GM23248 (cell line): Measurements from ENCODE around the gene LRRC72. TPM values are rescaled to one million over a fixed set of nuclear protein-coding genes. Genes with fewer than 3 reads are reported as not detected.
"Not testable (repeated sequence)": the region's sequence is repeated elsewhere in the genome, so short reads cannot be mapped to it uniquely, and the experiment has no call there.

Source experiments
- DNase-seq: peaks from one replicate; pipeline ENCODE4 v3.0.0-alpha.2; 2015
- H2AFZ ChIP-seq: fragments of 200-600 bp; sonication (generic); 2 replicates; pipeline ENCODE4 v1.6.1; 2016; ENCODE audit warnings: antibody characterized with exemption
- H3F3A ChIP-seq: fragments of 200-600 bp; sonication (generic); 2 replicates; pipeline ENCODE4 v1.6.1; 2016; ENCODE audit warnings: mild to moderate bottlenecking, antibody characterized with exemption, mixed run types; ENCODE audit not compliant: insufficient read depth
- H3K27ac ChIP-seq: fragments of 200-600 bp; sonication (generic); 2 replicates; pipeline ENCODE4 v1.5.1; 2016; ENCODE audit warnings: mild to moderate bottlenecking
- H3K27me3 ChIP-seq: fragments of 200-600 bp; sonication (generic); replicated peaks from 2 replicates; pipeline ENCODE4 v1.6.1; 2016; ENCODE audit warnings: mild to moderate bottlenecking; ENCODE audit not compliant: insufficient read depth
- H3K36me3 ChIP-seq: fragments of 200-600 bp; sonication (generic); 2 replicates; pipeline ENCODE4 v1.6.1; 2016; ENCODE audit warnings: low read depth, mild to moderate bottlenecking
- H3K4me1 ChIP-seq: fragments of 200-600 bp; sonication (generic); 2 replicates; pipeline ENCODE4 v1.6.1; 2016; ENCODE audit warnings: mild to moderate bottlenecking; ENCODE audit not compliant: insufficient read depth
- H3K4me2 ChIP-seq: fragments of 200-600 bp; sonication (generic); one replicate; pipeline ENCODE4 v1.6.1; 2016; ENCODE audit warnings: mild to moderate bottlenecking; ENCODE audit not compliant: unreplicated experiment
- H3K4me3 ChIP-seq: fragments of 200-600 bp; sonication (generic); 2 replicates; pipeline ENCODE4 v1.5.1; 2016; ENCODE audit warnings: mild to moderate bottlenecking
- H3K79me2 ChIP-seq: fragments of 200-600 bp; sonication (generic); 2 replicates; pipeline ENCODE4 v1.6.1; 2016; ENCODE audit warnings: mild to moderate bottlenecking; ENCODE audit not compliant: insufficient read depth
- H3K9ac ChIP-seq: fragments of 200-600 bp; sonication (generic); 2 replicates; pipeline ENCODE4 v1.6.1; 2016; ENCODE audit warnings: mild to moderate bottlenecking
- H3K9me2 ChIP-seq: fragments of 200-600 bp; sonication (generic); 2 replicates; pipeline ENCODE4 v1.6.1; 2016; ENCODE audit warnings: mixed run types, mild to moderate bottlenecking, moderate library complexity; ENCODE audit not compliant: insufficient read depth
- H3K9me3 ChIP-seq: fragments of 200-600 bp; sonication (generic); one replicate; pipeline ENCODE4 v1.6.1; 2017; ENCODE audit warnings: low read depth
- H4K20me1 ChIP-seq: fragments of 200-600 bp; sonication (generic); 2 replicates; pipeline ENCODE4 v1.6.0; 2016; ENCODE audit not compliant: insufficient read depth
- EZH2 ChIP-seq: fragments of 200-600 bp; sonication (generic); IDR thresholded peaks from 2 replicates; pipeline ENCODE4 v1.6.1; 2018; ENCODE audit warnings: antibody characterized with exemption, mild to moderate bottlenecking; ENCODE audit not compliant: insufficient read depth, poor library complexity, severe bottlenecking
- EZH2phosphoT487 ChIP-seq: fragments of 200-600 bp; sonication (generic); IDR thresholded peaks from 2 replicates; pipeline ENCODE4 v1.6.1; 2018; ENCODE audit warnings: antibody characterized with exemption, moderate library complexity, mild to moderate bottlenecking, low read depth; ENCODE audit not compliant: insufficient read depth
- WGBS, 2 experiments: methylation state at CpG; one replicate each; pipeline ENCODE4 v1.1.6; 2015 to 2017; ENCODE audit warnings: low lambda C conversion rate in 2 of 2, low coverage in 1 of 2; ENCODE audit errors: missing lambda C conversion rate in 2 of 2; 5-methylcytosine and 5-hydroxymethylcytosine counted together
- in situ Hi-C: fragments of 300-500 bp; cut with MboI; formaldehyde crosslinking; loops from 2 replicates; pipeline ENCODE4 v1.15.0; 2020
- polyA plus RNA-seq: library from polyadenylated mRNA; unstranded; fragments of >200 nt; fragmentation: Nextera tagmentation; extraction: Ambion mirVana; gene quantifications from 2 replicates; pipeline ENCODE4 v1.2.1, GENCODE V29; 2016
- total RNA-seq: library from RNA; depleted of rRNA; stranded (reverse); fragments of >200 nt; shearing (Covaris generic); gene quantifications from 2 replicates; pipeline ENCODE4 v1.2.3, GENCODE V29; 2014

Gene LRRC72
- total and polyA plus RNA-seq, 2 experiments from 2014 or later: not detected

DNA sequence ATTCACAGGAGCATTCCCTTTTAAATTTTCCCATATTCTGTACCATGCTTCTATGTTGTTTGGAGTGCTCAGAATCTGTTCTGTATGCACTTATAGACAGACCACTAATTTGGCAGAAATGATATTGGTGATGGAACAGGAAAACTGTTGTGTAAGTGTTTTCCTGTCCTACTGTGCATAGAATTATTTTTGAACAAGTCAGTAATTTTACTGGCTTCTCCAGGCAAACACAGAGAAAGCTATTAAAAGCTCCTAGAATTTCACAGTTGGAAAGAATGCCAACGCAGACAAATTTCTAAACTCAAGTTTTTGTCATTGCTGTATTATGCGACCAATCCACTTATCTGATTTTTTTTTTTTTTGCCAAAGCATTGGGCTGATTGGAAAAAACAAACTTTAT lies 63.3 kb downstream of the LRRC72 start:
- no peaks in the 10 kb centered on the region for H3K9me2 ChIP-seq
- 57 to 59% methylated on average over 2 of the region's 2 CpGs for WGBS, 2 experiments
- no peak overlapping the region for H3K9ac ChIP-seq
- no peak overlapping the region for H3K27ac ChIP-seq
- H3F3A ChIP-seq: peaks cover 4% of the 10 kb centered on the region; the same call in 1 of the 2 replicates
- H3K4me3 ChIP-seq: no peak overlapping the region
- H4K20me1 ChIP-seq: no peaks in the 10 kb centered on the region
- TF ChIP-seq EZH2 (no peak), EZH2phosphoT487 (no peak)
- peak; percentile 4 for DNase-seq
- H2AFZ ChIP-seq: no peak overlapping the region
- no peaks in the 10 kb centered on the region for H3K9me3 ChIP-seq
- H3K79me2 ChIP-seq: no peaks in the 10 kb centered on the region
- H3K4me2 ChIP-seq: no peak overlapping the region
- H3K36me3 ChIP-seq: no peaks in the 10 kb centered on the region
- in situ Hi-C loops: no loop called here
- H3K27me3 ChIP-seq: no peaks in the 10 kb centered on the region
- no peaks in the 10 kb centered on the region for H3K4me1 ChIP-seq

DNA sequence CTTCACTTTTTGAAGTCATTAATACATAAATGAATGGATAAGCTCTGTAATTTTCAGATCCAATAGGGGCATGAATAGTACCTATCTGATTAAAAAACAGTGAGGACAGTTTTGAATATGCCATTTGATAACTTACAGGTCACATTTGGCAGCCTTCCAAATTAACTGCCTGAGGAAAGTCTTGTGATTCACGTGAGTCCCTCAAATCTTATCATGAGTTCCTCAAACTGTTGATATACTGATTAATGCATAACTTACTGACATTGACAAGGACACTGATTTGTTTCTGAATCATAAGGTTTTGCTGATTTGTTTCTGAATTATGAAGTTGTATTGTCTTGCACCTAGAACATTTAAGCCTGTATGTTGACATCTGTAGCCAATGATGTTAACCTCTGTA lies 63.8 kb downstream of the LRRC72 start:
- no peaks in the 10 kb centered on the region for H3K4me1 ChIP-seq
- H3K9me3 ChIP-seq: no peaks in the 10 kb centered on the region
- H2AFZ ChIP-seq: no peak overlapping the region
- in situ Hi-C loops: no loop called here
- no peaks in the 10 kb centered on the region for H4K20me1 ChIP-seq
- peaks cover 4% of the 10 kb centered on the region; the same call in 1 of the 2 replicates for H3F3A ChIP-seq
- 78 to 89% methylated on average over 1 of the region's 1 CpG for WGBS, 2 experiments
- H3K27ac ChIP-seq: no peak overlapping the region
- no peaks in the 10 kb centered on the region for H3K9me2 ChIP-seq
- no peaks in the 10 kb centered on the region for H3K27me3 ChIP-seq
- no peaks in the 10 kb centered on the region for H3K36me3 ChIP-seq
- TF ChIP-seq EZH2 (no peak), EZH2phosphoT487 (no peak)
- H3K79me2 ChIP-seq: no peaks in the 10 kb centered on the region
- H3K9ac ChIP-seq: no peak overlapping the region
- no peak overlapping the region for H3K4me2 ChIP-seq
- H3K4me3 ChIP-seq: no peak overlapping the region
- DNase-seq: no peak

DNA sequence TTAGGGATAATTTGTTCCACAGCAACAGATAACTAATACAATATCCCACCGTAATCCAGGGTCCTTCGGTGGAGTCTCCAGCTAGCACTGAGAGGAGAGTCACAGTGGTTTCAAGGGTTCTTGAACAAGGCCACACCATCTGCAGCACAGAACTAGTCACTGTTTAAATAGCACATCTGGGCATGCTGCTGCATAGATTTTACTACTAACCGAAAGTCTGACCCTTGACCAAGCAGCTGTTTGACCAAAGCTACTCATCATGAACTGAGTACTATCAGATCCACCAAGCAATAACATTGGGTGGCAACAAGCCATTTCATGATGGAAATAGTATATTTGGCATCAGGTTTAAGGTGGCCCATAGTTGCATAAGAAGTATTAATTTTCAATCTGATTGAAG lies 65.8 kb downstream of the LRRC72 start:
- Histone ChIP-seq H4K20me1 (no peaks in the 10 kb centered on the region), H3K4me1 (no peaks in the 10 kb centered on the region), H2AFZ (no peak overlapping the region), H3K4me2 (no peak overlapping the region), H3K36me3 (0 out of 2 replicates have a peak, but pooled peaks cover 3% of the 10 kb centered on the region), H3K4me3 (no peak overlapping the region), H3K79me2 (no peaks in the 10 kb centered on the region), H3K9me2 (no peaks in the 10 kb centered on the region), H3K9ac (no peak overlapping the region), H3K9me3 (no peaks in the 10 kb centered on the region), H3K27ac (no peak overlapping the region), H3K27me3 (no peaks in the 10 kb centered on the region), H3F3A (peaks cover 4% of the 10 kb centered on the region; the same call in 1 of the 2 replicates)
- WGBS, 2 experiments: 73 to 85% methylated on average over 3 of the region's 3 CpGs
- DNase-seq: no peak
- no peak for TF ChIP-seq EZH2
- TF ChIP-seq EZH2phosphoT487: no peak
- in situ Hi-C loops: no loop called here

DNA sequence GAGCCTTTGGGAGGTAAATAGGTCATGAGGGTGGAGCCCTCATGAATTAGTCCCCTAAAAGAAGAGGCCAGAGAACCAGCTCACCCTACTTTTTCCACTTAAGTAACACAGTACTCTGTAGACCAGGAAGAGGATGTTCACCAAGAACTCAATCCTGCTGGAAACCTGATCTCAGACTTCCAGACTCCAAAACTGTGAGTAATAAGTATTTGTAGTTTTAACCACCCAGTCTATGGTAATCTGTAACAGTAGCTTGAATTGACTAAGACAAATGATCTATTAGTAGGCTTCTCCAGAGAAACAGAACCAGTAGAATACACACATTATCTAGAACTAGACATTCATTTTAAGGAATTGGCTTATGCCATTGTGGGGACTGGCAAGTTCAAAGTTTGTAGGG lies 67.4 kb downstream of the LRRC72 start:
- H3K4me2 ChIP-seq: no peak overlapping the region
- H3K36me3 ChIP-seq: 0 out of 2 replicates have a peak, but pooled peaks cover 3% of the 10 kb centered on the region
- no peaks in the 10 kb centered on the region for H3K4me1 ChIP-seq
- DNase-seq: peak; percentile 17
- peaks cover 4% of the 10 kb centered on the region; the same call in 1 of the 2 replicates for H3F3A ChIP-seq
- no peak for TF ChIP-seq EZH2phosphoT487
- no peak for TF ChIP-seq EZH2
- H3K9ac ChIP-seq: no peak overlapping the region
- H3K9me3 ChIP-seq: no peaks in the 10 kb centered on the region
- in situ Hi-C loops: no loop called here
- H2AFZ ChIP-seq: no peak overlapping the region
- H3K4me3 ChIP-seq: no peak overlapping the region
- no peaks in the 10 kb centered on the region for H4K20me1 ChIP-seq
- H3K27me3 ChIP-seq: no peaks in the 10 kb centered on the region
- H3K27ac ChIP-seq: no peak overlapping the region
- H3K9me2 ChIP-seq: no peaks in the 10 kb centered on the region
- H3K79me2 ChIP-seq: no peaks in the 10 kb centered on the region

DNA sequence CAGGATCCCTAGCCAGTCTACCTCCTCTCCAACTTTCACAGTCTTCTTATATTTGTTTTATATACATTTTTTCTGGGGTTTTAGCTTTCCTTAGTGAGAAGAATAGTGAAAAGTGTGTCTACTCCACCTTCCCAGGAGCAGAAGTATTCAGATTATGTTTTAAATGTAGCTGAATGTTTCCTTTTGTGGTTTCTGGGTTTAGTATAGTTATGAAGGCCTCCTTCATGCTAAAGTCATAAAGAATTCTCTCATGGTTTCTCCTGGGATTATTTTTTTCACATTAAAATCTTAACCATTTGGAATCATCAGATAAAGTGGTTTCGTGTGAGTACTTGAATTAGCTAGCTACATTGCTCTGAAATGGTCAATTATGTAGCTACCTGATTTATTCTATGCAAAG lies 68.1 kb downstream of the LRRC72 start:
- Histone ChIP-seq H3K4me2 (no peak overlapping the region), H4K20me1 (no peaks in the 10 kb centered on the region), H3K4me3 (no peak overlapping the region), H3K9me3 (no peaks in the 10 kb centered on the region), H3K27me3 (no peaks in the 10 kb centered on the region), H3K9me2 (no peaks in the 10 kb centered on the region), H3K36me3 (peaks cover 5% of the 10 kb centered on the region; the same call in 1 of the 2 replicates), H2AFZ (no peak overlapping the region), H3K4me1 (no peaks in the 10 kb centered on the region), H3F3A (peaks cover 4% of the 10 kb centered on the region; the same call in 1 of the 2 replicates), H3K27ac (no peak overlapping the region), H3K79me2 (no peaks in the 10 kb centered on the region), H3K9ac (no peak overlapping the region)
- in situ Hi-C loops: no loop called here
- TF ChIP-seq EZH2phosphoT487 (no peak), EZH2 (no peak)
- WGBS, 2 experiments: 95 to 97% methylated on average over 1 of the region's 1 CpG
- DNase-seq: no peak

DNA sequence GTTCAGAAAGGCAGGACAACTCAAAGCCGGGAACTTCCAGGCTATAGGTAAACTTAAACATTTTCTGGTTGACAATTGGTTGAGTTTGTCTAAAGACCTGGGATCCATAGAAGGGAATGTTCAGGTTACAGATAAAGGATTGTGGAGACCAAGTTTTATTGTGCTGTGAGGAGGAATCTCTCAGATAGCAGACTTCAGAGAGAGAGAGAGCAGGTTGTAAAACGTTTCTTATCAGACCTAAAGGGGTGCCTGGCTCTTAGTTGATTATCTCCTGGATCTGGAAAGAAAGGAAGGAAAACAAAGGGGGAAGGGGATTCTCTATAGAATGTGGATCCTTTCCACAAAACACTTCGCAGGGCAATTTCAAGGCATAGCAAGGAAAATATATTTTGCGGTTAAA lies 69.0 kb downstream of the LRRC72 start:
- H3K79me2 ChIP-seq, H3K9me2 ChIP-seq, H3K4me1 ChIP-seq, H3K4me2 ChIP-seq, H3K27ac ChIP-seq, H2AFZ ChIP-seq, H4K20me1 ChIP-seq, DNase-seq, H3F3A ChIP-seq, H3K9ac ChIP-seq, H3K27me3 ChIP-seq, in situ Hi-C loops, H3K4me3 ChIP-seq, H3K9me3 ChIP-seq: not testable (repeated sequence)
- peaks cover 11% of the 10 kb centered on the region; the same call in 1 of the 2 replicates for H3K36me3 ChIP-seq
- WGBS, 2 experiments: 68 to 69% methylated on average over 4 of the region's 4 CpGs
